ENCODE measurements around the gene UBQLN4. TPM values are rescaled to one million over a fixed set of nuclear protein-coding genes. Genes with fewer than 3 reads are reported as not detected.

Gene UBQLN4
- total RNA-seq, 1 donor from 2014 or later: 29.9 TPM

GRCh38 chr1:156098784-156099183 is 45.2 kb upstream of the UBQLN4 start:
- Histone ChIP-seq H3K27ac (replicated peaks) (no peak overlapping the region), H3K27me3 (ENCODE audit: low read depth) (no peaks in the 10 kb centered on the region), H3K4me1 (peaks cover 59% of the 10 kb centered on the region), H3K36me3 (no peaks in the 10 kb centered on the region), H3K9me3 (replicated peaks) (no peaks in the 10 kb centered on the region), H3K4me3 (no peak overlapping the region)
- no peak for DNase-seq
- intact Hi-C loops (cut with micrococcal nuclease): no loop called here
- no peak for TF ChIP-seq CTCF (IDR thresholded peaks at IDR 0.05; ENCODE audit: borderline replicate concordance)

GRCh38 chr1:156097499-156098178 is 44.0 kb upstream of the UBQLN4 start:
- Histone ChIP-seq H3K9me3 (replicated peaks) (no peaks in the 10 kb centered on the region), H3K36me3 (no peaks in the 10 kb centered on the region), H3K4me3 (no peak overlapping the region), H3K4me1 (peaks cover 48% of the 10 kb centered on the region), H3K27me3 (ENCODE audit: low read depth) (no peaks in the 10 kb centered on the region), H3K27ac (replicated peaks) (peak overlapping the region; percentile 84)
- intact Hi-C loops (cut with micrococcal nuclease): loop anchor here (2.0 kb wide), 1 partner anchor 33 kb away; no protein-coding TSS in a partner anchor
- no peak for TF ChIP-seq CTCF (IDR thresholded peaks at IDR 0.05; ENCODE audit: borderline replicate concordance)
- no peak for DNase-seq

GRCh38 chr1:156096640-156097391 is 43.2 kb upstream of the UBQLN4 start:
- no peaks in the 10 kb centered on the region for H3K36me3 ChIP-seq
- H3K4me1 ChIP-seq: peaks cover 40% of the 10 kb centered on the region
- DNase-seq: peak; percentile 91
- peak; percentile 98 for TF ChIP-seq CTCF (IDR thresholded peaks at IDR 0.05; ENCODE audit: borderline replicate concordance)
- H3K27me3 ChIP-seq (ENCODE audit: low read depth): no peaks in the 10 kb centered on the region
- H3K4me3 ChIP-seq: peak overlapping the region; percentile 14
- H3K27ac ChIP-seq (replicated peaks): peak overlapping the region; percentile 84
- intact Hi-C loops (cut with micrococcal nuclease): loop anchor here (2.0 kb wide), 1 partner anchor 34 kb away; no protein-coding TSS in a partner anchor
- no peaks in the 10 kb centered on the region for H3K9me3 ChIP-seq (replicated peaks)

- intact Hi-C loops (cut with micrococcal nuclease): loop anchor here (2.0 kb wide), 1 partner anchor 35 kb away; no protein-coding TSS in a partner anchor
- no peaks in the 10 kb centered on the region for H3K27me3 ChIP-seq (ENCODE audit: low read depth)
- H3K4me3 ChIP-seq: no peak overlapping the region
- TF ChIP-seq CTCF (IDR thresholded peaks at IDR 0.05; ENCODE audit: borderline replicate concordance): no peak
- DNase-seq: no peak
- no peaks in the 10 kb centered on the region for H3K9me3 ChIP-seq (replicated peaks)
- H3K36me3 ChIP-seq: no peaks in the 10 kb centered on the region
- H3K4me1 ChIP-seq: peaks cover 33% of the 10 kb centered on the region
- peak overlapping the region; percentile 84 for H3K27ac ChIP-seq (replicated peaks)
These were observed 42.4 kb upstream of the UBQLN4 start for GRCh38 chr1:156095906-156096508.

GRCh38 chr1:156091610-156092009 is 38.0 kb upstream of the UBQLN4 start:
- intact Hi-C loops (cut with micrococcal nuclease): loop anchor here (5.0 kb wide), 1 partner anchor 136 kb away; no protein-coding TSS in a partner anchor
- peaks cover 25% of the 10 kb centered on the region for H3K4me1 ChIP-seq
- DNase-seq: no peak

More at GRCh38 chr1:156091610-156092009, 38.0 kb upstream of the UBQLN4 start:
- no peak for TF ChIP-seq CTCF (IDR thresholded peaks at IDR 0.05; ENCODE audit: borderline replicate concordance)
- H3K27ac ChIP-seq (replicated peaks): no peak overlapping the region
- H3K4me3 ChIP-seq: no peak overlapping the region
- no peaks in the 10 kb centered on the region for H3K27me3 ChIP-seq (ENCODE audit: low read depth)
- H3K36me3 ChIP-seq: no peaks in the 10 kb centered on the region
- no peaks in the 10 kb centered on the region for H3K9me3 ChIP-seq (replicated peaks)
